HFFc6 (cell line): ENCODE results near the gene OR8K1. TPM values are rescaled to one million over a fixed set of nuclear protein-coding genes. Genes with fewer than 3 reads are reported as not detected.

Experiments
- DNase-seq: peaks from one replicate; pipeline ENCODE4 v3.0.0-alpha.2; 2018
- H3K27ac Mint-ChIP-seq: 2 replicates; pipeline ENCODE4 v1.8.0; 2020; ENCODE audit warnings: mild to moderate bottlenecking, mixed read lengths
- H3K27me3 Mint-ChIP-seq: 2 replicates; pipeline ENCODE4 v1.8.0; 2021; ENCODE audit warnings: mild to moderate bottlenecking, moderate library complexity, mixed read lengths; ENCODE audit not compliant: insufficient read depth
- H3K36me3 Mint-ChIP-seq: 2 replicates; pipeline ENCODE4 v1.8.0; 2021; ENCODE audit warnings: low read depth, mixed read lengths
- H3K4me1 Mint-ChIP-seq: 2 replicates; pipeline ENCODE4 v1.8.0; 2020; ENCODE audit warnings: low read depth, mixed read lengths
- H3K4me3 Mint-ChIP-seq: 2 replicates; pipeline ENCODE4 v1.8.0; 2020; ENCODE audit warnings: mild to moderate bottlenecking, moderate library complexity, mixed read lengths
- H3K9me3 Mint-ChIP-seq: 2 replicates; pipeline ENCODE4 v1.8.0; 2020; ENCODE audit warnings: mild to moderate bottlenecking, mixed read lengths
- long read RNA-seq: library from polyadenylated mRNA; unstranded; transcript quantifications from one replicate; pipeline ENCODE4 v2.0.0, GENCODE V29; 2019
- total RNA-seq, 6 experiments: library from RNA; stranded (reverse); fragmentation: NEBNext Ultra II Directional; extraction: Animal tissue kit (Norgen Biotek cat#: 25700); gene quantifications; 2 replicates in 1 of 6; 3 replicates in 5 of 6; pipeline ENCODE4 v1.2.3, GENCODE V29; 2021
- TF ChIP-seq, protein P1 (sequence below): fragments of 200-600 bp; sonication (generic); IDR thresholded peaks from 2 replicates; pipeline ENCODE4 v1.5.0; 2021; ENCODE audit warnings: antibody characterized with exemption, mild to moderate bottlenecking

OR8K1 gene
- total RNA-seq = not detected
- long read RNA-seq = 0 reads

DNA sequence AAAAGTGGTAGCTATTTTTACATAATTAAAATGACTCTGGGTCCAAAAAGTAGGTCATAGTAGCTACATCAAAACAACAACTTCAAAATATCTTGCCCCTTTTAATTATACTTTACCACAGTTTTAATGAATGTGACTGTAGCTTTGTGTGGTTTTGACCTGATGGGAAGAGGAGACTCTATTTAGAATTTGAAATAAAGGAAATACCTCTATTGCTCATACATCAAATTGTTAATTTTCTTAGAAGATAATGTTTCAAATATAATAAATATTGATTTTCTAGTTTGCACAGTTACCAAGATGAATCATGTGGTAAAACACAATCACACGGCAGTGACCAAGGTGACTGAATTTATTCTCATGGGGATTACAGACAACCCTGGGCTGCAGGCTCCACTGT, at the start of gene OR8K1:
OR8K1 (plus strand) TSS at position 301 of the 400 bp plus-strand sequence; CDS start at position 301, 0 bp downstream.
- Mint-ChIP-seq H3K27me3 (no peaks in the 10 kb centered on the region), H3K4me1 (no peaks in the 10 kb centered on the region), H3K27ac (no peak within 1 kb of the TSS), H3K4me3 (no peak within 1 kb of the TSS), H3K36me3 (no peaks in the 10 kb centered on the region), H3K9me3 (peaks cover 14% of the 10 kb centered on the region)
- TF ChIP-seq, protein P1, sequence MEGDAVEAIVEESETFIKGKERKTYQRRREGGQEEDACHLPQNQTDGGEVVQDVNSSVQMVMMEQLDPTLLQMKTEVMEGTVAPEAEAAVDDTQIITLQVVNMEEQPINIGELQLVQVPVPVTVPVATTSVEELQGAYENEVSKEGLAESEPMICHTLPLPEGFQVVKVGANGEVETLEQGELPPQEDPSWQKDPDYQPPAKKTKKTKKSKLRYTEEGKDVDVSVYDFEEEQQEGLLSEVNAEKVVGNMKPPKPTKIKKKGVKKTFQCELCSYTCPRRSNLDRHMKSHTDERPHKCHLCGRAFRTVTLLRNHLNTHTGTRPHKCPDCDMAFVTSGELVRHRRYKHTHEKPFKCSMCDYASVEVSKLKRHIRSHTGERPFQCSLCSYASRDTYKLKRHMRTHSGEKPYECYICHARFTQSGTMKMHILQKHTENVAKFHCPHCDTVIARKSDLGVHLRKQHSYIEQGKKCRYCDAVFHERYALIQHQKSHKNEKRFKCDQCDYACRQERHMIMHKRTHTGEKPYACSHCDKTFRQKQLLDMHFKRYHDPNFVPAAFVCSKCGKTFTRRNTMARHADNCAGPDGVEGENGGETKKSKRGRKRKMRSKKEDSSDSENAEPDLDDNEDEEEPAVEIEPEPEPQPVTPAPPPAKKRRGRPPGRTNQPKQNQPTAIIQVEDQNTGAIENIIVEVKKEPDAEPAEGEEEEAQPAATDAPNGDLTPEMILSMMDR = no peak
- DNase-seq = no peak

DNA sequence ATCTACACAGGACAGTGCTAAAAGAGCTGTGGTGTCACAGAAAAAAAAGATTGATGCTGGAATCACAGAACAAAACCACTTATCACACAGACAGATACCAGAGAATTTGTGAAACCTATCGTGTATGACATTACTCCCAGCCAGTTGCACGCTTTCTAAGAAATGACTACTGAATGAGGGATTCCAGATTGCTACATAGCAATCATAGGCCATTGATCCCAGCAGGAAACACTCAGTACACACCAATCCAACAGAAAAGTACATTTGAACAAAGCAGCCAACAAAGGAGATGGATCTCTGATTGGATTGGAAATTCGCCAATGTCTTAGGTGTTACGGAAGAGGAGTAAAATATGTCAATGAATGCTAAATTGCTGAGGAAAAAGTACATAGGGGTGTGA, 48.9 kb upstream of the OR8K1 start:
- H3K36me3 Mint-ChIP-seq = no peaks in the 10 kb centered on the region
- TF ChIP-seq, protein P1 = no peak
- no peaks in the 10 kb centered on the region for H3K4me1 Mint-ChIP-seq
- H3K4me3 Mint-ChIP-seq = no peak overlapping the region
- no peak overlapping the region for H3K27ac Mint-ChIP-seq
- peaks cover 13% of the 10 kb centered on the region for H3K9me3 Mint-ChIP-seq
- no peaks in the 10 kb centered on the region for H3K27me3 Mint-ChIP-seq
- DNase-seq = no peak

DNA sequence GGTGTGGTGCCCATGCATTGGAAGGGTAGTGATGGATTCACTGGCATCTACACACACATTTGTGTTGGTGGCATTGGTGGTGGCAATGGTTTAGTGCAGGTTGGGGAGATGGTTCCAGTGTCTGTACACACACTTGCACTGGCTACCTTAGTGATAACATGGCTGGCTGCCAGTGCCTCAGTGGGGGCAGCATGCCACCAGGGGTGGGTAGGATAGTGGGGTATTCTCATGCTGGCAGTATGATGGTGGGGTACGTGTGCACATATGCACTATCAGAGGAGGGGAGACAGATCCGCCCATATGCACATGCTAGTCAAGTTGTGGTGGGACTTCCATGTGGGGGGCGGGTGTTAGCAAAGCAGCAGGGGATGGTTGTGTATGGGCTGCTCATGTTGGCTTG, 38.0 kb upstream of the OR8K1 start:
- Mint-ChIP-seq H3K4me1 (no peaks in the 10 kb centered on the region), H3K27ac (no peak overlapping the region), H3K4me3 (no peak overlapping the region), H3K36me3 (peaks cover 4% of the 10 kb centered on the region; the same call in 1 of the 2 replicates), H3K9me3 (peaks cover 61% of the 10 kb centered on the region), H3K27me3 (no peaks in the 10 kb centered on the region)
- TF ChIP-seq, protein P1 = no peak
- DNase-seq = no peak

DNA sequence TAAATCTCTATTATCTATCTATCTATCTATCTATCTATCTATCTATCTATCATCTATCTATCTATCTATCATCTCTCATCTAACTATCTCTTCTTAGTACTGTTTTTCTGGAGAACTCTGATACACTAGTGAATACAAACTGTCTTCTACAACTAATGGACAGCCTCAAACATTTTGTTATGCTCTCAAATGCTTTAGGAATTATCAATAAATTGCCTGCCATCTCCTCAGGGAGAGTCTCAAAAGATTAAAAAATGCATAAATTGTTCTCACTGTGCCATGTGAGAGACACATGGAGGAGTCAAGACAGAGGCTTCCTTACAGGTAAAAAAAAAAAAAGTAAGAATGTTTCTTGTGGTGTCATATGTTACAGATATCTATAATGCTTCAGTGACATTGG, 31.0 kb upstream of the OR8K1 start, which contains the start of gene OR8K3:
OR8K3 (plus strand) TSS at position 301 of the 400 bp plus-strand sequence. CDS start 3,163 bp downstream, outside the sequence.
- Mint-ChIP-seq H3K9me3 (peaks cover 8% of the 10 kb centered on the region), H3K36me3 (no peaks in the 10 kb centered on the region), H3K4me1 (no peaks in the 10 kb centered on the region), H3K4me3 (no peak within 1 kb of the TSS), H3K27ac (no peak within 1 kb of the TSS), H3K27me3 (no peaks in the 10 kb centered on the region)
- no peak for DNase-seq
- TF ChIP-seq, protein P1 = no peak

DNA sequence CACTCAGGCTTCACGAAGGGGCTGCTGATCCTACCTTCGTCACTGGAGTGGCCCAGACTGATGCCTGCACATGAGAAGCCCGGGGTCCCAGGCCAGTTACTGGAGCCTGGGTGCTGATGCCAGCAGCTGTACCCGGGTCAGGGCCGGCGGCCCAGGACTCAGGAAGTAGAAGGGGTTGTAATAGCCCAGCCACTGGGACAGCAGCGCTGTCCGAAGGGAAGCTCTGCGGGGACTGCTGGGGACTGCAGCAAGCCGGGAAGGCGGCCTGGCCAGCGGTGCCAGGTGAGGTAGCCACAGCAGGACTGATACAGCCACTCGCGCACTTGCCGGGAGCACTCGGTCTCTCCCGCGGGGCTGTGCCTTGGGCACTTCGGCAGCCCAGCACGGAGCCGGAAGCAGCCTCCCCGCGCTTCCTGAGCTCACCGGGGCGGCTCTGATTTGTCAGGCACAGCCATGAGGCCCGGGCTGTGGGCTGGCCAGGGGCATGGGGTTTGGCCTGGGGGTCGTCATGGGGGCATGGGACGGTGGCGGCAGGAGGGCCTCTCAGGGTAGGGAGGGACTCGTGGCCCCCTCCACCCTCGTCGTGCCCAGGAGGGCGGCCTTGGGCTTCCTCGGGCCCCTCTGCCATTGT, 13.9 kb upstream of the OR8K1 start:
- H3K9me3 Mint-ChIP-seq = peaks cover 31% of the 10 kb centered on the region

More for the DNA sequence above, 13.9 kb upstream of the OR8K1 start:
- H3K27ac Mint-ChIP-seq = no peak overlapping the region
- TF ChIP-seq, protein P1 = no peak
- peaks cover 4% of the 10 kb centered on the region; the same call in 1 of the 2 replicates for H3K36me3 Mint-ChIP-seq
- no peaks in the 10 kb centered on the region for H3K4me1 Mint-ChIP-seq
- H3K4me3 Mint-ChIP-seq = no peak overlapping the region
- no peak for DNase-seq
- H3K27me3 Mint-ChIP-seq = no peaks in the 10 kb centered on the region
